HAP-1 (cell line): ENCODE results near the gene CHCHD10.

Source experiments
- DNase-seq, 2 experiments: peaks; one replicate each; pipeline ENCODE4 v3.0.0-alpha.2; 2016 to 2020; ENCODE audit warnings: low spot score in 2 of 2
- H3K27me3 ChIP-seq: fragments of 250-450 bp; sonication (Bioruptor Pico); 2 replicates; pipeline ENCODE4 v1.5.1; 2020; ENCODE audit warnings: low read depth, mild to moderate bottlenecking, moderate library complexity
- H3K36me3 ChIP-seq: fragments of 250-450 bp; sonication (Bioruptor Pico); replicated peaks from 2 replicates; pipeline ENCODE4 v1.5.1; 2020; ENCODE audit warnings: mild to moderate bottlenecking
- H3K4me1 ChIP-seq: fragments of 250-450 bp; sonication (Bioruptor Pico); 2 replicates; pipeline ENCODE4 v1.5.1; 2020; ENCODE audit warnings: mild to moderate bottlenecking
- H3K4me3 ChIP-seq: fragments of 250-450 bp; sonication (Bioruptor Pico); 2 replicates; pipeline ENCODE4 v1.5.1; 2020; ENCODE audit warnings: mild to moderate bottlenecking, moderate library complexity
- H3K9me3 ChIP-seq: fragments of 250-450 bp; sonication (Bioruptor Pico); 2 replicates; pipeline ENCODE4 v1.5.1; 2020; ENCODE audit warnings: mild to moderate bottlenecking, moderate library complexity
- in situ Hi-C: fragments of 300-500 bp; cut with MboI; formaldehyde crosslinking; loops from 3 replicates; pipeline ENCODE4 v1.14.3; 2020; ENCODE audit warnings: low sequenced_read_pairs, inconsistent platforms, mixed read lengths

CHCHD10 gene

GRCh38 chr22:23754980-23755636 is 12.7 kb downstream of the CHCHD10 start:
- Histone ChIP-seq H3K9me3 (no peaks in the 10 kb centered on the region), H3K4me1 (peaks cover 28% of the 10 kb centered on the region), H3K4me3 (no peak overlapping the region), H3K36me3 (no peaks in the 10 kb centered on the region), H3K27me3 (no peaks in the 10 kb centered on the region)
- peak in 1 of 2 experiments; percentile 72 for DNase-seq
- in situ Hi-C loops, result no loop called here

- Histone ChIP-seq H3K4me1 (peaks cover 32% of the 10 kb centered on the region), H3K9me3 (no peaks in the 10 kb centered on the region), H3K27me3 (no peaks in the 10 kb centered on the region), H3K4me3 (no peak within 1 kb of the TSS), H3K36me3 (no peaks in the 10 kb centered on the region)
- in situ Hi-C loops, result no loop called here
- DNase-seq, result no peak
Observed at GRCh38 chr22:23754220-23754919, 13.4 kb downstream of the CHCHD10 start, which contains the start of gene VPREB3. TSS of gene VPREB3 (minus strand) at chr22:23754425. CDS start at chr22:23754363, 62 bp downstream.

GRCh38 chr22:23753385-23753784 is 14.4 kb downstream of the CHCHD10 start:
- H3K36me3 ChIP-seq, result no peaks in the 10 kb centered on the region
- peaks cover 32% of the 10 kb centered on the region for H3K4me1 ChIP-seq
- H3K4me3 ChIP-seq, result no peak overlapping the region
- DNase-seq, result no peak
- no peaks in the 10 kb centered on the region for H3K27me3 ChIP-seq
- in situ Hi-C loops, result no loop called here
- H3K9me3 ChIP-seq, result no peaks in the 10 kb centered on the region

- H3K4me3 ChIP-seq, result no peak overlapping the region
- H3K27me3 ChIP-seq, result no peaks in the 10 kb centered on the region
- DNase-seq, result no peak
- H3K9me3 ChIP-seq, result no peaks in the 10 kb centered on the region
- H3K4me1 ChIP-seq, result peaks cover 32% of the 10 kb centered on the region
- in situ Hi-C loops, result no loop called here
- H3K36me3 ChIP-seq, result no peaks in the 10 kb centered on the region
Observed at GRCh38 chr22:23752750-23753149, 15.0 kb downstream of the CHCHD10 start.

- peaks cover 31% of the 10 kb centered on the region for H3K4me1 ChIP-seq
- no peaks in the 10 kb centered on the region for H3K9me3 ChIP-seq
- in situ Hi-C loops, result no loop called here
- no peak for DNase-seq
- no peaks in the 10 kb centered on the region for H3K27me3 ChIP-seq
- H3K36me3 ChIP-seq, result no peaks in the 10 kb centered on the region
- no peak overlapping the region for H3K4me3 ChIP-seq
Observed at GRCh38 chr22:23752090-23752691, 15.6 kb downstream of the CHCHD10 start.

- peaks cover 26% of the 10 kb centered on the region for H3K4me1 ChIP-seq
- DNase-seq, result peak in 1 of 2 experiments; percentile 47
- in situ Hi-C loops, result no loop called here
- H3K4me3 ChIP-seq, result peak overlapping the region; percentile 73
- no peaks in the 10 kb centered on the region for H3K27me3 ChIP-seq
- no peaks in the 10 kb centered on the region for H3K9me3 ChIP-seq
- H3K36me3 ChIP-seq, result no peaks in the 10 kb centered on the region
Observed at GRCh38 chr22:23751441-23751996, 16.3 kb downstream of the CHCHD10 start.

- H3K36me3 ChIP-seq, result no peaks in the 10 kb centered on the region
- H3K9me3 ChIP-seq, result no peaks in the 10 kb centered on the region
- H3K27me3 ChIP-seq, result no peaks in the 10 kb centered on the region
- H3K4me3 ChIP-seq, result peak within 1 kb of the TSS; percentile 73
- peaks cover 23% of the 10 kb centered on the region for H3K4me1 ChIP-seq
- in situ Hi-C loops, result no loop called here
- peak; percentile 79 to 88 for DNase-seq
Observed at GRCh38 chr22:23750714-23751440, 16.9 kb downstream of the CHCHD10 start, which contains the start of gene ZNF70. TSS of gene ZNF70 (minus strand) at chr22:23751112. CDS start at chr22:23745140, 5,972 bp downstream.

GRCh38 chr22:23750367-23750713 is 17.4 kb downstream of the CHCHD10 start:
- Histone ChIP-seq H3K9me3 (no peaks in the 10 kb centered on the region; the same call in 1 of the 2 replicates), H3K36me3 (no peaks in the 10 kb centered on the region; the same call in 1 of the 2 replicates), H3K4me1 (peaks cover 18% of the 10 kb centered on the region), H3K4me3 (peak overlapping the region; percentile 73), H3K27me3 (no peaks in the 10 kb centered on the region)
- in situ Hi-C loops, result no loop called here
- DNase-seq, result no peak

- peak overlapping the region; percentile 73 for H3K4me3 ChIP-seq
- in situ Hi-C loops, result no loop called here
- no peak for DNase-seq
- peaks cover 2% of the 10 kb centered on the region for H3K36me3 ChIP-seq
- H3K9me3 ChIP-seq, result no peaks in the 10 kb centered on the region; the same call in 1 of the 2 replicates
- H3K27me3 ChIP-seq, result no peaks in the 10 kb centered on the region
- peaks cover 13% of the 10 kb centered on the region for H3K4me1 ChIP-seq
Observed at GRCh38 chr22:23749841-23750301, 17.9 kb downstream of the CHCHD10 start.

- no peaks in the 10 kb centered on the region; the same call in 1 of the 2 replicates for H3K9me3 ChIP-seq
- peaks cover 4% of the 10 kb centered on the region; the same call in 1 of the 2 replicates for H3K4me1 ChIP-seq
- in situ Hi-C loops, result no loop called here
- DNase-seq, result no peak
- H3K4me3 ChIP-seq, result no peak overlapping the region
- peaks cover 24% of the 10 kb centered on the region for H3K36me3 ChIP-seq
- H3K27me3 ChIP-seq, result no peaks in the 10 kb centered on the region
Observed at GRCh38 chr22:23745791-23746190, 22.0 kb downstream of the CHCHD10 start.

- Histone ChIP-seq H3K9me3 (no peaks in the 10 kb centered on the region; the same call in 1 of the 2 replicates), H3K4me3 (no peak overlapping the region), H3K36me3 (peaks cover 24% of the 10 kb centered on the region), H3K27me3 (no peaks in the 10 kb centered on the region), H3K4me1 (peaks cover under 1% of the 10 kb centered on the region; the same call in 1 of the 2 replicates)
- in situ Hi-C loops, result no loop called here
- DNase-seq, result no peak
Observed at GRCh38 chr22:23744485-23744884, 23.3 kb downstream of the CHCHD10 start.

GRCh38 chr22:23744001-23744400 is 23.8 kb downstream of the CHCHD10 start:
- no peaks in the 10 kb centered on the region for H3K4me1 ChIP-seq
- no peaks in the 10 kb centered on the region for H3K27me3 ChIP-seq
- in situ Hi-C loops, result no loop called here
- no peak overlapping the region for H3K4me3 ChIP-seq
- H3K9me3 ChIP-seq, result no peaks in the 10 kb centered on the region; the same call in 1 of the 2 replicates
- H3K36me3 ChIP-seq, result peaks cover 24% of the 10 kb centered on the region
- DNase-seq, result no peak

- in situ Hi-C loops, result no loop called here
- Histone ChIP-seq H3K9me3 (no peaks in the 10 kb centered on the region; the same call in 1 of the 2 replicates), H3K4me3 (no peak overlapping the region), H3K36me3 (peaks cover 24% of the 10 kb centered on the region), H3K27me3 (no peaks in the 10 kb centered on the region), H3K4me1 (no peaks in the 10 kb centered on the region)
- no peak for DNase-seq
Observed at GRCh38 chr22:23743303-23743705, 24.5 kb downstream of the CHCHD10 start.
